Calu3 (cell line): ENCODE measurements around the gene RAB14. TPM values are rescaled to one million over a fixed set of nuclear protein-coding genes. Genes with fewer than 3 reads are reported as not detected.

ENCODE experiments used
- total RNA-seq: library from RNA; stranded (reverse); gene quantifications from 2 replicates; pipeline ENCODE4 v1.2.3, GENCODE V29; 2022

RAB14 gene
- total RNA-seq, 1 experiment from 2014 or later: 42.5 TPM

Other genes with a start within 250 kb of the RAB14 start
- gene C5, start 151.6 kb downstream of the RAB14 start, total RNA-seq: 9.2 and 12.3 TPM in 2 replicates
- 11.2 and 11.5 TPM in 2 replicates for gene CNTRL, start 126.9 kb downstream of the RAB14 start, total RNA-seq
- gene GSN, start 66.3 kb upstream of the RAB14 start, total RNA-seq: 68.3 and 71.6 TPM in 2 replicates
- 25.2 and 25.5 TPM in 2 replicates for gene STOM, start 168.4 kb upstream of the RAB14 start, total RNA-seq